ENCODE results near the gene GPR37L1.

DNA sequence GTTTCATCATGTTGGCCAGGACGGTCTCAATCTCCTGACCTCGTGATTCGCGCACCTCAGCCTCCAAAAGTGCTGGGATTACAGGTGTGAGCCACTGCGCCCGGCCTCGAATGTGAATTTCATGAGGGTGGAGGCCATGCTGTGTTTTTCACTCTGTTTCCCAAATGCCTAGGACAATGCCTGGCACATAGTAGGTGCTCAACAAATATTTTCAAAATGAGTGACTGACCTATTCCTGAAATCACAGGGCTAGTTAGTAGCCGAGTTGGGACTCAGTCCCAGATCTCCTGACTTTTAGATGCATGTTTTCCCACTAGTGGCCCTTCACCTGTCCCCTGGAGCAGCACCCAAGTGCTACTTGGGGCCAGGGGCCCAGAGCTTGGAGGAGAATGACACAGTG, 6.4 kb upstream of the GPR37L1 start:
- TF ChIP-seq, protein P1, sequence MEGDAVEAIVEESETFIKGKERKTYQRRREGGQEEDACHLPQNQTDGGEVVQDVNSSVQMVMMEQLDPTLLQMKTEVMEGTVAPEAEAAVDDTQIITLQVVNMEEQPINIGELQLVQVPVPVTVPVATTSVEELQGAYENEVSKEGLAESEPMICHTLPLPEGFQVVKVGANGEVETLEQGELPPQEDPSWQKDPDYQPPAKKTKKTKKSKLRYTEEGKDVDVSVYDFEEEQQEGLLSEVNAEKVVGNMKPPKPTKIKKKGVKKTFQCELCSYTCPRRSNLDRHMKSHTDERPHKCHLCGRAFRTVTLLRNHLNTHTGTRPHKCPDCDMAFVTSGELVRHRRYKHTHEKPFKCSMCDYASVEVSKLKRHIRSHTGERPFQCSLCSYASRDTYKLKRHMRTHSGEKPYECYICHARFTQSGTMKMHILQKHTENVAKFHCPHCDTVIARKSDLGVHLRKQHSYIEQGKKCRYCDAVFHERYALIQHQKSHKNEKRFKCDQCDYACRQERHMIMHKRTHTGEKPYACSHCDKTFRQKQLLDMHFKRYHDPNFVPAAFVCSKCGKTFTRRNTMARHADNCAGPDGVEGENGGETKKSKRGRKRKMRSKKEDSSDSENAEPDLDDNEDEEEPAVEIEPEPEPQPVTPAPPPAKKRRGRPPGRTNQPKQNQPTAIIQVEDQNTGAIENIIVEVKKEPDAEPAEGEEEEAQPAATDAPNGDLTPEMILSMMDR (IDR thresholded peaks at IDR 0.05): no peak
- TF ChIP-seq POLR2A (IDR thresholded peaks at IDR 0.05): no peak

All from esophagus squamous epithelium (tissue), 4 donors.